ENCODE data around the gene CASP14. TPM values are rescaled to one million over a fixed set of nuclear protein-coding genes. Genes with fewer than 3 reads are reported as not detected.
"Not testable (repeated sequence)": the region's sequence is repeated elsewhere in the genome, so short reads cannot be mapped to it uniquely, and the experiment has no call there.

The CASP14 gene
- total RNA-seq, 1 experiment from 2014 or later = not detected

- H3K9me3 Mint-ChIP-seq (ENCODE audit: unreplicated experiment) = peaks cover 7% of the 10 kb centered on the region
- no peaks in the 10 kb centered on the region for H3K4me1 Mint-ChIP-seq (ENCODE audit: insufficient read depth, unreplicated experiment)
- POLR2A ChIA-PET = interaction anchor here (0.7 kb wide), 1 partner anchor 26 kb away, joined by 3 read pairs; no protein-coding TSS in a partner anchor
- BruUV-seq (replicated peaks) = no TSS peak
- H3K36me3 Mint-ChIP-seq (ENCODE audit: insufficient read depth, unreplicated experiment) = no peaks in the 10 kb centered on the region
- no peak overlapping the region for H3K27ac Mint-ChIP-seq (ENCODE audit: low read depth, unreplicated experiment)
- H3K4me3 Mint-ChIP-seq (ENCODE audit: unreplicated experiment) = no peak overlapping the region
- intact Hi-C loops (cut with micrococcal nuclease) = no loop called here
- no peaks in the 10 kb centered on the region for H3K27me3 Mint-ChIP-seq (ENCODE audit: insufficient read depth, unreplicated experiment)
- TF ChIP-seq CTCF (IDR thresholded peaks at IDR 0.05; ENCODE audit: unreplicated experiment) = no peak
- CTCF ChIA-PET = interaction anchor here (0.6 to 1.1 kb wide), 2 partner anchors 16 to 30 kb away, joined by 3 to 6 read pairs; no protein-coding TSS in a partner anchor
- no peak for DNase-seq (ENCODE audit: unreplicated experiment)
These were observed 26.5 kb downstream of the CASP14 start for GRCh38 chr19:15075806-15076205.

- H3K27ac Mint-ChIP-seq (ENCODE audit: low read depth, unreplicated experiment); H3K4me1 Mint-ChIP-seq (ENCODE audit: insufficient read depth, unreplicated experiment); CTCF ChIA-PET; H3K9me3 Mint-ChIP-seq (ENCODE audit: unreplicated experiment); H3K27me3 Mint-ChIP-seq (ENCODE audit: insufficient read depth, unreplicated experiment); POLR2A ChIA-PET; H3K4me3 Mint-ChIP-seq (ENCODE audit: unreplicated experiment); H3K36me3 Mint-ChIP-seq (ENCODE audit: insufficient read depth, unreplicated experiment); intact Hi-C loops (cut with micrococcal nuclease); BruUV-seq (replicated peaks): not testable (repeated sequence)
- DNase-seq (ENCODE audit: unreplicated experiment) = peak; percentile 15
These were observed 30.7 kb downstream of the CASP14 start for GRCh38 chr19:15080002-15080401.

GRCh38 chr19:15081911-15082310 lies 32.6 kb downstream of the CASP14 start, which contains the start of gene OR1I1:
TSS of gene OR1I1 (plus strand) at chr19:15082211. CDS start at chr19:15087066, 4,855 bp downstream.
- TF ChIP-seq CTCF (IDR thresholded peaks at IDR 0.05; ENCODE audit: unreplicated experiment) = no peak
- Mint-ChIP-seq H3K9me3 (ENCODE audit: unreplicated experiment) (no peaks in the 10 kb centered on the region), H3K27me3 (ENCODE audit: insufficient read depth, unreplicated experiment) (peaks cover 17% of the 10 kb centered on the region), H3K4me1 (ENCODE audit: insufficient read depth, unreplicated experiment) (no peaks in the 10 kb centered on the region), H3K27ac (ENCODE audit: low read depth, unreplicated experiment) (no peak within 1 kb of the TSS), H3K4me3 (ENCODE audit: unreplicated experiment) (no peak within 1 kb of the TSS), H3K36me3 (ENCODE audit: insufficient read depth, unreplicated experiment) (no peaks in the 10 kb centered on the region)
- ChIA-PET CTCF (interaction anchor here (0.6 to 4.4 kb wide), 4 partner anchors 10 to 979 kb away, joined by 3 to 29 read pairs (median 4); no protein-coding TSS in a partner anchor), POLR2A (no interaction called here)
- intact Hi-C loops (cut with micrococcal nuclease) = no loop called here
- BruUV-seq (replicated peaks) = no TSS peak
- no peak for DNase-seq (ENCODE audit: unreplicated experiment)

DNA sequence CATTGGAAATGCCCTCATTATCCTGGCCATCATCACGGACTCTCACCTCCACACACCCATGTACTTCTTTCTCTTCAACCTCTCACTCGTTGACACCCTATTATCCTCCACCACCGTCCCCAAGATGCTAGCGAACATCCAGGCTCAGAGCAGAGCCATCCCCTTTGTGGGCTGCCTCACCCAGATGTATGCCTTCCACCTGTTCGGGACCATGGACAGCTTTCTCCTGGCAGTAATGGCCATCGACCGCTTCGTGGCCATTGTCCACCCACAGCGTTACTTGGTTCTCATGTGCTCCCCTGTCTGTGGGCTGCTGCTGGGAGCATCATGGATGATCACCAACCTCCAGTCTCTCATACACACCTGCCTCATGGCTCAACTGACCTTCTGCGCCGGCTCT lies 37.9 kb downstream of the CASP14 start:
- TF ChIP-seq CTCF (IDR thresholded peaks at IDR 0.05; ENCODE audit: unreplicated experiment) = no peak
- no peak for DNase-seq (ENCODE audit: unreplicated experiment)
- Mint-ChIP-seq H3K36me3 (ENCODE audit: insufficient read depth, unreplicated experiment) (no peaks in the 10 kb centered on the region), H3K4me1 (ENCODE audit: insufficient read depth, unreplicated experiment) (no peaks in the 10 kb centered on the region), H3K9me3 (ENCODE audit: unreplicated experiment) (no peaks in the 10 kb centered on the region), H3K4me3 (ENCODE audit: unreplicated experiment) (no peak overlapping the region), H3K27ac (ENCODE audit: low read depth, unreplicated experiment) (no peak overlapping the region), H3K27me3 (ENCODE audit: insufficient read depth, unreplicated experiment) (peaks cover 33% of the 10 kb centered on the region)
- POLR2A ChIA-PET = interaction anchor here (1.1 kb wide), 1 partner anchor 63 kb away, joined by 3 read pairs; no protein-coding TSS in a partner anchor
- BruUV-seq (replicated peaks) = no TSS peak
- intact Hi-C loops (cut with micrococcal nuclease) = no loop called here
- CTCF ChIA-PET = interaction anchor here (1.2 kb wide), 1 partner anchor 64 kb away, joined by 5 read pairs; no protein-coding TSS in a partner anchor

All from MCF 10A (cell line).